NCI-H526 (cell line): ENCODE results near the gene FURIN.
"Not testable (repeated sequence)": the region's sequence is repeated elsewhere in the genome, so short reads cannot be mapped to it uniquely, and the experiment has no call there.

Source experiments
- DNase-seq, 2 experiments: peaks; one replicate each; lab custom pipeline; 2025; lab: John Stamatoyannopoulos, UW

FURIN gene

GRCh38 chr15:90915808-90916440 is 47.5 kb downstream of the FURIN start:
- no peak for DNase-seq

- DNase-seq = no peak
These were observed 48.1 kb downstream of the FURIN start for GRCh38 chr15:90916461-90916860.

- no peak for DNase-seq
These were observed 49.2 kb downstream of the FURIN start for GRCh38 chr15:90917569-90917968.

- DNase-seq = no peak
These were observed 49.8 kb downstream of the FURIN start for GRCh38 chr15:90918034-90918788.

GRCh38 chr15:90918835-90919234 is 50.4 kb downstream of the FURIN start:
- no peak for DNase-seq

GRCh38 chr15:90921887-90922286 is 53.5 kb downstream of the FURIN start:
- no peak for DNase-seq

GRCh38 chr15:90922712-90923322 is 54.4 kb downstream of the FURIN start:
- DNase-seq = peak; percentile 69 to 74

- no peak for DNase-seq
These were observed 56.0 kb downstream of the FURIN start for GRCh38 chr15:90924375-90924774.

- not testable (repeated sequence) for DNase-seq
These were observed 58.4 kb downstream of the FURIN start for GRCh38 chr15:90926766-90927165.

- DNase-seq = not testable (repeated sequence)
These were observed 59.7 kb downstream of the FURIN start for GRCh38 chr15:90928106-90928505.

- DNase-seq = no peak
These were observed 61.0 kb downstream of the FURIN start for GRCh38 chr15:90929246-90930019.

- DNase-seq = no peak
These were observed 62.6 kb downstream of the FURIN start for GRCh38 chr15:90930861-90931574.

- DNase-seq = no peak
These were observed 63.1 kb downstream of the FURIN start for GRCh38 chr15:90931575-90931827.

GRCh38 chr15:90931828-90932659 is 63.7 kb downstream of the FURIN start, which contains the start of gene HDDC3:
Gene HDDC3 (minus strand): TSS chr15:90932549. CDS start chr15:90932540, 9 bp downstream.
- DNase-seq = peak; percentile 87 to 94

- no peak for DNase-seq
These were observed 64.2 kb downstream of the FURIN start for GRCh38 chr15:90932660-90932991.
